Peyer's patch (tissue), 4 donors: Measurements from ENCODE around the gene GPR65.

Experiments
- POLR2A ChIP-seq, 2 donors: fragments of 450-650 bp; IDR thresholded peaks; one replicate each; pipeline ENCODE4 v1.5.1; 2017; ENCODE audit warnings: antibody characterized with exemption in 2 of 2, mild to moderate bottlenecking in 2 of 2, moderate library complexity in 2 of 2
- TF ChIP-seq, protein P1 (sequence below), 6 experiments: fragments of 450-650 bp in 4 of 6; fragments of 200-600 bp in 2 of 6; sonication (generic) in 1 of 6; IDR thresholded peaks; one replicate each; pipeline ENCODE4 v1.5.1; 2017 to 2019; ENCODE audit warnings: antibody characterized with exemption in 6 of 6, mild to moderate bottlenecking in 3 of 6, moderate library complexity in 1 of 6

DNA sequence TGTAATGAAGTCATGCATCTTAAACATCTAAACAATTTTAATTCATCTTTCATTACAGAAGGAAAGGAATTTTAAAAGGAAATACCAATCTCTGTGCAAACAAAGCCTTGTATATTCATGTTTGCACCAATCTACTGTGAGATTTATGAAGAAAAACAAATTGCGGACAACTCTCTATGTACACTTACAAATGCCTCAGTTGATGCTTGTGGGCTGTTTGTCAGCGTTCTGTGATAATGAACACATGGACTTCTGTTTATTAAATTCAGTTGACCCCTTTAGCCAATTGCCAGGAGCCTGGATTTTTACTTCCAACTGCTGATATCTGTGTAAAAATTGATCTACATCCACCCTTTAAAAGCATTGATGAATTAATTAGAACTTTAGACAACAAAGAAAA is 5.4 kb downstream of the GPR65 start:
- TF ChIP-seq, protein P1, sequence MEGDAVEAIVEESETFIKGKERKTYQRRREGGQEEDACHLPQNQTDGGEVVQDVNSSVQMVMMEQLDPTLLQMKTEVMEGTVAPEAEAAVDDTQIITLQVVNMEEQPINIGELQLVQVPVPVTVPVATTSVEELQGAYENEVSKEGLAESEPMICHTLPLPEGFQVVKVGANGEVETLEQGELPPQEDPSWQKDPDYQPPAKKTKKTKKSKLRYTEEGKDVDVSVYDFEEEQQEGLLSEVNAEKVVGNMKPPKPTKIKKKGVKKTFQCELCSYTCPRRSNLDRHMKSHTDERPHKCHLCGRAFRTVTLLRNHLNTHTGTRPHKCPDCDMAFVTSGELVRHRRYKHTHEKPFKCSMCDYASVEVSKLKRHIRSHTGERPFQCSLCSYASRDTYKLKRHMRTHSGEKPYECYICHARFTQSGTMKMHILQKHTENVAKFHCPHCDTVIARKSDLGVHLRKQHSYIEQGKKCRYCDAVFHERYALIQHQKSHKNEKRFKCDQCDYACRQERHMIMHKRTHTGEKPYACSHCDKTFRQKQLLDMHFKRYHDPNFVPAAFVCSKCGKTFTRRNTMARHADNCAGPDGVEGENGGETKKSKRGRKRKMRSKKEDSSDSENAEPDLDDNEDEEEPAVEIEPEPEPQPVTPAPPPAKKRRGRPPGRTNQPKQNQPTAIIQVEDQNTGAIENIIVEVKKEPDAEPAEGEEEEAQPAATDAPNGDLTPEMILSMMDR (IDR thresholded peaks at IDR 0.05) = no peak
- TF ChIP-seq POLR2A (IDR thresholded peaks at IDR 0.05) = no peak
